HG03457 (cell line): ENCODE measurements around the gene UPP1.
"Not testable (repeated sequence)": the region's sequence is repeated elsewhere in the genome, so short reads cannot be mapped to it uniquely, and the experiment has no call there.

Experiments used
- ATAC-seq: cut with Tn5 transposase; IDR thresholded peaks from one replicate; pipeline ENCODE4 v1.9.1; 2021; ENCODE audit warnings: moderate number of reproducible peaks; ENCODE audit not compliant: unreplicated experiment

Gene UPP1

GRCh38 chr7:48089046-48090003 is at the start of gene UPP1:
Gene UPP1, plus strand, starts transcription at chr7:48089265. Its CDS starts 5,519 bp downstream, at chr7:48094784.
- ATAC-seq: peak; percentile 45

DNA sequence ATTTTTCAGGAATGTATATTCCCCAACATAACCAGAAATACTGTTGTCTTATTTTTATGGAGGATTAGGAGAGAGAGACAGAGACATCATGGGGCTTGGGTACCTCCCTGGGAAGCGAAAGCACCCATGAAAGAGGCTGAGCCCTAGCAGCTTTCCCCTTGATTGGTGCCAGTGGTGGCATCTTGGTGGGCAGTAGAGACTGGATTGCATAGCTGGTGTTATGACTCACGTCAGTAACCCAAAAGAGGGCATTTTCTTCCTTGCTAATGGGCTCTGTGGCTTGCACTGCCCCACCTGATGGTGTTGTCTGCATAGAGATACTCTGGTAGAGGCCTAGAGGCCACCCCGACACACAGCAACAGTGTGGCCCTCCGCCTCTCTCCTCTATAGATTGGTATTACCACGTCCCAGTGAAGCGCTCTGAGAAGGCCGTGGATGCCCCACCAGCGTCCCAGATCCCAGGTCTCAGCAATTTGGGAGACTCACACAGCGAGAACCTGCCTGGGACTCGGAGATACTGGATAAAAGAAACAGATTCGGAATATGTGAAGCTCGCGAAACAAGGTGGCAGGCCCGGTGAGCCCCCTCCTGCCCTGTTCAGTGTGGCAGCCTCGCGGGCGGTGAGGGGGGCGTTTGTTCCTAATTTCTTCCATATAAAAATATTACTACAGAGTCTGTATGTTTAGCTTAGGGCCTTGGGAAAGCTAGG is 48.0 kb upstream of the UPP1 start:
- ATAC-seq: no peak

DNA sequence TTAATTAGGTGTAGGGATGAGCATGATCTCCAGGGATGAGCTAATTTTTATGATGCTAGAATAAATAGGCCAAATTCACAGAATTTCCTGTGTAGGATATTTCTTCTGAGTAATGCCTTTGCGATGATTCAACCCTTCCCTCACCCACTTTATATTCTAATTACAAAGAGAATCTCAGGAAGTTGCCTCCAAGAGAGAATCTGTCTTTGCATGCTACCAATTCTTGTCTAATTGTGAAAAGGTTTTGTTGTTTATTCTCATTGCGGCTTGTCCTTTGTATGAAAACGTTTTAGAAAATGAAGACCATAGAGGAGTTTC is 47.5 kb upstream of the UPP1 start:
- ATAC-seq: no peak

GRCh38 chr7:48042216-48042615 is 46.8 kb upstream of the UPP1 start:
- no peak for ATAC-seq

- ATAC-seq: no peak
These were observed 46.4 kb upstream of the UPP1 start for GRCh38 chr7:48042636-48043035.

GRCh38 chr7:48045195-48045765 is 43.8 kb upstream of the UPP1 start:
- no peak for ATAC-seq

DNA sequence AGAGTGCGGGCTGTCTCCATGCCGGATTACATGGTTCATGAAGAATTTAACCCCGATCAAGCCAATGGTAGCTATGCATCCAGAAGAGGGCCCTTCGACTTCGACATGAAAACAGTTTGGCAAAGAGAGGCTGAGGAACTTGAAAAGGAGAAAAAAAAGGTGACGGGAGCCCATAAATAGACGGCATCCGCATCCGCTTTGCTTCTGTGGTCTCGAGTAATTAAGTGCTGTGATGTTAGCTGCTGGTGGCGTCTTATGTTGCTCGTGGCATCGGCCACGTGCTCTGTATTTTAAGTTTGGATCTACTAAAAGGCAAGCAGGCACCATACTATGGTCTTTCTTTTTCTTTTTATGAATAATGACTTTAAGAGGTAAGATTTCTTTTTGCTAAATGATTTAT is 42.6 kb upstream of the UPP1 start:
- ATAC-seq: no peak

- ATAC-seq: no peak
These were observed 41.0 kb upstream of the UPP1 start for GRCh38 chr7:48048113-48048512.

DNA sequence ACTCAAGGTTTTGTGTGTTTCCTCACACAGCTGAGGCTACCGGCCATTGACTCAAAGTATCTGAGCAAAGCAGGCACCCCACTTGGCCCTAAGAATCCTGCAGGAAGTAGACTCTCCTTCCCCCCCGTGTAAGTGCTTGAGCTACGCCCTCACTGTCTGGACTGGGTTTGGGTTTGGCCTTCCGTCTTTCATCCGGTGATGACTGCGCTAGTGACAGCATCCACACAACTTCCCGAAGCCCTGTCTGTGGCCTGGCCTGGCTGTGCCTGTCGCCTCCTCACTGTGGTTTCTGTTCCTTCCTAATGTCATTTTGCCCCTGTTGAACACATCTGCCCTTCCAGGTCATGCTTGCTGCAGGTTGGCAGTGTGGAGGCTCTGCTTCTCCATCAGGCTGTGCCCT is 39.2 kb upstream of the UPP1 start:
- ATAC-seq: no peak

- no peak for ATAC-seq
These were observed 36.3 kb upstream of the UPP1 start for GRCh38 chr7:48052748-48053147.

- ATAC-seq: no peak
These were observed 35.3 kb upstream of the UPP1 start for GRCh38 chr7:48053736-48054135.

GRCh38 chr7:48058990-48059389 is 30.1 kb upstream of the UPP1 start:
- no peak for ATAC-seq

- ATAC-seq: no peak
These were observed 29.4 kb upstream of the UPP1 start for GRCh38 chr7:48059706-48060105.

DNA sequence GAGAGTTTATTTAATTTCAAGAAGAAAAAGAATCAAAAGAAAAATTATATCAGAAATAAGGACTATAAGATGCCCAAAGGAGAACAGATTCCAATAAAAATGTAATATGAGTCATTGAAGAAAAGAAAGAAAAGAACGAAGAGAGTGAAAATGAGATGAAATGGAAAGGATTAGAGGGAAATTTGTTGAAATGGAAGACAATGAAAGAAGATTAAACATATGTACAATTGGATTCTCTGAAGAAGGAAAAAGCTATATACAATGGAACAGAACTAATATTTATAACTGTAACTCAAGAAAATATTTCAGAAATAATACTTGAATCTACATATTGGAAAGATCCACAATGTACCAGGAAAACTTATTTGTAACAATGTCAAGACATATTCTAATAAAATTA is 25.1 kb upstream of the UPP1 start:
- no peak for ATAC-seq

DNA sequence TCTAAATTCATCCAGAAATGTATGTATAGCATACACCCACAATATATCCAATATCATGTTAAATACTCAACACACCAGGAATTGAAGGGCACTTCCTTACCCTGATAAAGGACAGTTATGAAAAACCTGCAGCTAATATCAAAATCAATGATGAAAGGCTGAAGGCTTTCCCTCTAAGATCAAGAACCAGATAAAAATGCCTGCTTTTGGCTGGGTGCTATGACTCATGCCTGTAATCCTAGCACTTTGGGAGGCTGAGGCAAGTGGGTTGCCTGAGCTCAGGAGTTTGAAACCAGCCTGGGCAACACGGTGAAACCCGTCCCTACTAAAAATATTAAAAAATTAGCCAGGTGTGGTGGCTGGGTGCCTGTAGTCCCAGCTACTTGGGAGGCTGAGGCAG is 21.6 kb upstream of the UPP1 start:
- ATAC-seq: no peak

DNA sequence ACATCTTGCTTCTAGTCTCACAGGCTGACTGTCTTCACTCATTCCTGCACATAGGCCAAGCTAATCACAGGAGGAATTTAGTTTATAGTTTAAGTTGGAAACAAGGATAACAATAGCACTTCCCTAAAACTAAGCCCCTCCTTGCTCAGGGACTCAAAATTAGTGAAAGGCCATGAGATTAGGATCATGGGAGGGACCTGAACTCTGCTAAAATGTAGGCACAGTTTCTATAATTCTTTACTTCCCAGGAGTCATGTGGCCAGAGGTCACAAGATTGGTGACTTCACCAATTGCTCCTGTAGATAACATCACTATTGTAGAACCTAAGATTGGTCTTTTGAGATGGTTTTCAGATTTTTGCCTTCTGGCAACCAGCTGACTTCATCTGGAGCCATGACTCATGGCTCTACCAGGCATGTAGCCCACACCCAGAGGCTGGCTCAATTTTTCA is 14.8 kb upstream of the UPP1 start:
- ATAC-seq: no peak

- ATAC-seq: no peak
These were observed 11.6 kb upstream of the UPP1 start for GRCh38 chr7:48077423-48077822.

DNA sequence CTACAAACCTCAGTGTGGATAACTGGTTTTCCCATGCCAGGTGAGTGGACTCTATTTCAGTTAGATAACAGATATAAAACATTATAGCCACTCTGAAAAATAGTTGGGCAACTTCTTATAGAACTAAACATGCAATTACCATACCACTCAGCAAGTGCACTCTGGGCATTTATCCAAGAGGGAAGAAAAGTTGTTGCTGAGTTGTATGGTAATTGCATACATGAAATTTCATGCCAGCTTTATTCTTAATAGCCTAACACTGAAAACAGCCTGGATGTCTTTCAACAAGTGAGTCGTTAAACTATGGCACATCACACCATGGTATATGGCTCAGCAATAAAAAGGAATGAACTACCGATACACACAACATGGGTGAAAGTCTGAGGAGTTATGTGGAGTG is 10.6 kb upstream of the UPP1 start:
- no peak for ATAC-seq

- ATAC-seq: not testable (repeated sequence)
These were observed 6.7 kb upstream of the UPP1 start for GRCh38 chr7:48082378-48082777.

DNA sequence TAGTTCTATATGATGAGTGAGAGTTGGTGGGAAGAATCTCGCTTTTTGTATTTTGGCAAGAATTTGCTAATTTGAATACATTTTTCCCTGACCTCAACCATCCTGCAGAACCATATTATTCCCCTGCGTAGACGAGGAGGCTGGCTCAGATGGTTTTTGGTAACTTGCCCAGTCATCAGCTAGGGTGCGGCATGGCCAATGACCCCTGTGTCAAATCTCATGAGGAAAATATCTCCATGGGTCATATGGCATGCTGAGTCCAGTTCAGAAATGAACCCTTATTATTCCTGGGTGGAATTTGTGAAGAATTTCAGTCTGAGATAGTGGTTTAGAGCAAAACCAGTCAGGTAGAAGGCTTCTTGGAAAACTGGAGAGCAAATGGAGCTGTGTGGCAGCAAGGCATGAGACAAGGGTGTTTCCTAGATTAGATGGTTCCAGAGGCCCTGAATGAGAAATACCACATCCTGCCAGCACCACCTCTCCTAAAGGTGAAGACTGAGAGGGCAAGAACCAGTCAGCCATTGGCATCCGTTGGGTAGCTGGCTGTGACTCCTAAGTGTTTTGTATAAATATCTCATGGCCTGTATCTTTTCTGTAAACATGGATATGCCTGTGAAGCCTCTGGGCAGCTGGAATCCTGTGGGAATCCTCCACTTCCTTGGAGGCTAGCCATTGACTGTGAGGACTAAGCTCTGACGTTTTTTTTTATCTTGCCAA is 5.8 kb upstream of the UPP1 start:
- no peak for ATAC-seq

DNA sequence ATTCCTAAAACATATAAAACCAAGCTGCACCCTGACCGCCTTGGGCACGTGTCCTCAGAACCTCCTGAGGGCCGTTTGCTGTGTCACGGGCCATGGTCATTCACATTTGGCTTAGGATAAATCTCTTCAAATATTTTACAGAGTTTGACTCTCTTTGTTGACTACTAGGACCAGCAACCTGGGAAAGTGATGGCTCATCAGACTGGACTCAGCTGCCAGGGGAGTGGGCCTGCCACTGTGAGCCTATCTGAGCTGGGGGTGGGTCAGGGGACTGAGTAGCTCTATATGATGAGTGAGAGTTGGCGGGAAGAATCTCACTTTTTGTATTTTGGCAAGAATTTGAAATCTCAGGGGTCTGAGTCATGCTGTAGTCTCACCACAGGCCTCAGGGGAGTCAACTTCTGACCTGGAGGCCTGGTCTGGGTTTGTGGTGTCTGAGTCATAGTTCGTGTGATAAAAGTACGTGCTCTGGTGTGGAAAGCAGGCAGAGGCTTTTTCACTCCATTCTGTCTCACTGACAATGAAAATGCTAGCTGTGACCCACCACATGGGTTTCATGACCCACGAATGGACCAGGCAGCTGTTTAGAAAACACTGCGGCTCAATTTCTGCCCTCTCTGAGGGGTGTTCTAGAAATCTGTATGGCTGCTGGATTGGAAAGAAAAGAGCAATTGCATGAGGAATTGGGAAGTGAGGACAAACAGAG is 4.2 kb upstream of the UPP1 start:
- peak; percentile 59 for ATAC-seq
